Inflammatory macrophage treated with lipopolysaccharide for 4 hours (primary cell): ENCODE results near the gene CSNK2A1.

Source experiments
- DNase-seq: peaks from one replicate; pipeline ENCODE4 v3.0.0-alpha.2; 2020

Gene CSNK2A1

DNA sequence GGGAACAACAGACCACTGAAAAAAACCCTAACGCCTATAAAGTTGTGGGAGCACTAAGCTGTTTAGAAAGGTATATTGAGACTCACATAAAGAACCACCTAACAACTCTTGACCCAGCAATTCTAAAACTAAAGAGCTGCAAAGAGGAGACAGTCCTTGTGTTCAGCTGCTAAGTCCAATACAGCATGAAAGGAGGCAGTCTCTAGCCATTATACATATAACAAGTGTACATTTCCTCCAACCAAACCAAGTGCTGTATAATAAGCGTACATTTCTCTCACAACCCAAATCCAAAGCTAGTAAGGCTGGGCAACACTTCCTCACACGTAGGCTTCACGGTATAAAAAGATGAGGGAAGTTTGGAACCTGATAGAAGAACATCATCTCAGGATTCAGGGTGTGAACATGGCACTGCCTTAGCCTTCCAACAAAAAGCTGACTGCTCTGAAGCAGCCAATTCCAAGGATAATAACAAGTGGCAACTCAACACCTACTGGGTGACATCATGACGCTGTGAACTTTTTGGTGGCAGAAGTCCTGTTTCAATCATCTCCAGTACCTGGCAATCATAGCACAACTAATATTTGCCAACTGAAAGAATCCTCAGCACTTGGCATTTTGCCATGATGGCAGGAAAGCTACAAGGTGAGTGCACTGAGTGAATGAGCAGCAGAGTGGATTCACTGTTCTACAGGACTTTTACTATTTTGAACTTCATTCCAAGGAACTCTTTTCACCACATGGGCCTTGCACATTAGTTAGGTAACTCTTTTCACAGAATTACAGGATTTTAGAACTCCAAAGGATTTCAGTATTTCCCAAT, 97.9 kb downstream of the CSNK2A1 start:
- no peak for DNase-seq

DNA sequence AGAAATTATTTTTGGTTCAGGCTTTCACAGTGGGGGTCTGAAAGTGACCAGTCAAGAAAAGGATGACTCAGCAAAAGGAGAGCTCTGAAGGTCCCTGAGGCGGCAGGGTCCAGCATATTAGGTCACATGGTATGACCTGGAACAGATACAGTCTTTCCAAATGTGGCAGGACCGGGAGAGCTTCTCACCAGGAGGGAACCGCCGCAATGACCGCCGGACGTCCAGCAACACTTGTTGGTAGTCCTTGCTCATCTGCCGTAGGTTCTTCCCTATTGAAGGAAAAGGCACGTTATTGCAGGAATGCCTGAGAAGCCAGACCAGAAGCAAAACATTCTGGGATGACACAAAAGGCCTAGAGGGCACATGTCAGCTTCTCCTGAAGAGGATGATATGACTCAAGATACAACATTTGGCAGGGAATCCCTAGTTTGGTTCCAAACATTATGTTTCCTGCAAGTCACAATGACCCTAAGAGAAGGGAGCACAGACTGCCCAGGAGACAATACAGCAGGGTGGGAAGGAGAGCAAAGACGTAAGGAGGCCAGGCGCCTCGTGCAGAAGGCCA, 98.6 kb downstream of the CSNK2A1 start:
- DNase-seq = no peak

DNA sequence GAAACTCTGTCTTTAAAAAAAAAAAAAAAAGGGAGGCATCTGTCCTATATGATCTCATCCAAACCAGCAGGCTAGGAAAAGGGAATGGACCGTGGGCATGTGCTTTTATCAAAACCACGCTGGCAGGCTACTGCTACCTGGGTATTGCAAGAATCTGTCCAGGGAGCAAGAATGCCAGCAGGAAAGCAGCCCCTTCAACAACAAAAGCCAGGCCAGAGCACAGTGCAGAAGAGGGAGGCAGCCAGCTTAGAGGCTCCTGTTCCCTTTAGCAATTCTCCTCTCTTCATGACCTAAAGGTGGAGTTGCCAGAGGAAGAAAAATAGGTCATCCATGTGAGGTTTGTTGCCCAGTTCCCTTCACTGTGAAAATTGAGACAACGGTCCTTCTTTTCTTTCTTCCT, 99.5 kb downstream of the CSNK2A1 start:
- DNase-seq = no peak

DNA sequence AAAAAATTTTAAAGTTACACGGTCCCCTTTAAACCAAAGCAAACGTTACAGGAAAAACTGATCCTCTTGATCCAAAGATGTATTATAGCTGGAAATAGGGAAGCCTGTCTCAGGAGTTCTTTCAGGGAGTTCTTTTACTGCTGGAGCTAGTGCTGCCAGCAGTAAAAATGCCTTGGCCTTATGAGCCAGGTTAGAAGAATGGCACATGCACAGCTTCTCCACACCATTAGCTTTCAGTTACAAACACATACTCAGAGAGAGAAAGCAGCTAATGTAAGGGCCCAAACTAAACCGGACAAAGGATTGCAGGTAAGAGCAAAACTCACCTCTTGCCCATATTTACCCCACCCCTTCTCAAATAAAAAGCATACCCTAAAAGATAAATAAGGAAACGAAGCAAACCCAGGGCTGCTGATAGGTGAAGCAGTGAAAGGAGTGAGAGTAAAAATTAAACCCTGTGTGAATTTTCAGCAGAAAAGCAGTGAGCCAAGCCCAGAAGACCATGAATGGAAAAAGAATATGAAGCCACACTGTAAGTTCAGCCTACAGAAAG, 100.3 kb downstream of the CSNK2A1 start:
- DNase-seq = no peak

DNA sequence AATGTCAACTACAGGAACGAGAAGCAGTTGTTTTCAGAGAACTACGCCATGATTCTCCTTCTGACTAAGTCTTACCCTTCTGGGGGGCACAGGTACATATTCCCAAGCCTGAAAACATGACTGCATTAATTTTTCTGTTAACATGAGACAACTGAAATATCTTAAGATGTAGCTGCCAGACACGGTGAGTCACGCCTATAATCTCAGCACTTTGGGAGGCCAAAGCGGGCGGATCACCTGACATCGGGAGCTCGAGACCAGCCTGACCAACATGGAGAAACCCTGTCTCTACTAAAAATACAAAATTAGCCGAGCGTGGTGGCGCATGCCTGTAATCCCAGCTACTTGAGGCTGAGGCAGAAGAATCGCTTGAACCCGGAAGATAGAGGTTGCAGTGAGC, 103.0 kb downstream of the CSNK2A1 start:
- DNase-seq = no peak

DNA sequence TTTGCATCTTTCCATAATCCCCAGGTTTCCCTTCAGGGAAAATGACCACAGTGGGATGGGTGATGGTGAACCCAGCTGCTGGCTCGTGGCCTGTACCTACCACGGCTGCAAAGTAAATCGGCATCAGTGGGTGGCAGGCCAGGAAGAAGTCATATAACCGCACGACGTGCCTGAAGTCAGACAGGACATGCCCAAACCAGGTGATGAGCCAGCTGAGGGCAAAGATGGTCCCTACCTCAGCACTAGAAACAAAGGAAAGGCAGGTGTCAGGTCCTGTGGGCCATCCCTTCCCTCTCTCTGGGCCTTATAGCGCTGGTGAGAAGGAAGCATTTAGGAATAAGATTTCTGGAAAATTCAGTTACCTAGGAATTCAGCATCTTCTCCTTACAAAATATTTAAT, 103.4 kb downstream of the CSNK2A1 start:
- no peak for DNase-seq

DNA sequence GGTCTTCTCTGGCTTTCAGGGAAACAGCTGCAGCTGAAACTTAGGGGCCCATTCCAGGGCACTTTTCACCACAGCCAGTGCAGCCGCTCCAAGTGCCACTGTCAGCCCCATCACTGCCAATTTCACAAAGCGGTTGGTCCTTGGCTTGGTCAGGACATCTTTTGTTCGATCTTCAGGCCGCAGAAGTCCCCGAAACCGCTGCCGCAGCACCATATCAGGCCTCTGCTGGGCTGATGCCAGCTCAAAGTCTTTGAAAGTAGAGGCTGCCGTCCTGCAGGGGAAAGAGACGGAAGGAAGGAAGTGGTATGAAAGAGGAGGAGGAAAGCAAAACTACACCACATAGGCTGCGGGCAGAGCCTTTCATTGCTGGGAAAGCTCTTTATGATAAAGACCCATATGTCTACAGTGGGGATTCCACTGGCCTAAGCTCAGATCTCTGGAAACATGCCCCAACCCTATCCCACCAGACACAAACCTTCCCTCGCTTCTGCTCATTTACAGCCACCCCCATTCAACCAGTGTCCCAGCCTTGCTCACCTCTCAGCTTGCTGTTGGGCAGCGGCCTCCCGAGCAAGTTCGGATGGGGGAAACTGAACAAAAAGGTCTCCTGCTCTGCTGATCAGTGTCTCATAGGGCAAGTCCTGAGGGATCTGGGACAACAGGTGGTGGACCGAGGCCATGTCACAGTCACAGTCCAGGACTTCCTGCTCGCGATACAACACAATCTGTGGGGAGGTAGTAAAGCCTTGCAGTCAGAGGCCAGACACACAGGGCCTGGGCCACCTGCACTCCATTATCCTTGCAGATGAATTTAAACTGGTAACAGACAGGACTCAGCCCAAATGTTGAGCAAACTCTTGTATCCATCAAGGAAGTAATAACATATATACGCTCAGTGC, 104.8 kb downstream of the CSNK2A1 start:
- no peak for DNase-seq

DNA sequence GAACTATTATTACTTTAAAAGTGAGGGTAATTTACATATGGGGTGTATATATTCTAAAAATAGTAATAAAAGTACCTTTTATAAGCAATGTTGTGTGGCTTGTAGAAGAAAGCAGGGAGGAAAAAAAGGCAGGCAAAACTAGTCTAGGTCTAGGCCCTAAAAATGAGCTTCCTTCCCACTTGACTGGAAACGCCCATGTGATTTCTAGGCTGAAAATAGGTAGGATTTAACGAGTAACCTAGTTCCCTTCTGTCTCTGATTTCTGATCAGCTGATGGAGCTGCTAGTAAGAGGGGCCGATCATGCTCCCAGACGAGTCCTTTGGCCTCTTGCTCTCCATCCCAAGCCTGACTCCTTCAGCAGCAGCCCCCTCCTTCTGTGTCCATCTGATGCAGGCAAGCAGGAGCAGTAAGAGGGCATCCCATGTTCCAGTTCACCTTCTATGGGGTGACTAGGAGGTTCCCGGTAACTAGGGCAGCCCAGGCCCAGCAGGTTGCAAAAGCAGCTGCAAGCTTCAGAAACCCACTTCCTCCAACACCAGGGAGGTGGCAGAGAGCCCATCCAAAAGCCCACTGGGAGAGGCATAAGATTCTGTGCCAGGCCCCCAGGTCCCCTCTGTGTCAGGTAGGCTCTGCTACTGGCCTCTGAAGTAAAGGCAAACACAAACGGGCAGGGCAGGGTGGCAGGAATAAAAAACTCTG, 105.7 kb downstream of the CSNK2A1 start:
- DNase-seq = no peak

DNA sequence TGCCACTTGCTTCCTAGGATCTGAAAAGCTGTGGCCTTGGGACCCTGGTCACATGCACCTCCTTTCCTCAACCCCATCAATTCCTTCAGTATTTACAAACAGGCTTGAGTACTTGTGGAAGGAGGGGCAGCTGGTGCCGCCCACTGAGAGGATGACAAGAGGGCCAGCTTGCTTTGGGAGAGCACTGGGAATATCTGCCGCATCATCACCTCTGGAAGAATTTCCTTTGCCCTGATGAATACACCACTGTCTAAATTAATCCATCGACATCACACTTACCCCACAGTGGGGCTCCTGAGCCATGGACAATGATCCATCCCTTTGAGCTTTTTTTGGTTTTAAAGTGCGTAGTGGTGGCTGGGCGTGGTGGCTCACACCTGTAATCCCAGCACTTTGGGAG, 107.1 kb downstream of the CSNK2A1 start:
- no peak for DNase-seq

DNA sequence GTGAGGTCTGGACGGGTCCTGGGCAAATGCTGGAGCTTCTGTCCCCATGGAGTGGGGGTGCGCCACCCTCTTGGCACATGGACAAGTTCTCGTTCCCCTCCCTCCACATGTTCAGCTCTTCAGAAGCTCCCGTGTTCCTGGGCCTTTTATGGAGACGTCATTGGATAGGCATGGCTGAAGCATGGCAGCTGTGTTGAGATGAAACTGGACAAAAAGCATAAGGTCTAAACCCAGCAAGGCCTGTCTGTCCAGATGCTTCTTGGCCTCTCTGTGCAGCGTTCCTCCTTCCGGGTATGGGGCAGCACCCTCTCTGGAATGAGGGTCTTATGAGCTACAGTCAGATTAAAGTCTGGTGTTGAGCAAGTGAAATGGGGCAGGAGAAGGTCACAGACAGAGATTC, 108.0 kb downstream of the CSNK2A1 start:
- DNase-seq = no peak

DNA sequence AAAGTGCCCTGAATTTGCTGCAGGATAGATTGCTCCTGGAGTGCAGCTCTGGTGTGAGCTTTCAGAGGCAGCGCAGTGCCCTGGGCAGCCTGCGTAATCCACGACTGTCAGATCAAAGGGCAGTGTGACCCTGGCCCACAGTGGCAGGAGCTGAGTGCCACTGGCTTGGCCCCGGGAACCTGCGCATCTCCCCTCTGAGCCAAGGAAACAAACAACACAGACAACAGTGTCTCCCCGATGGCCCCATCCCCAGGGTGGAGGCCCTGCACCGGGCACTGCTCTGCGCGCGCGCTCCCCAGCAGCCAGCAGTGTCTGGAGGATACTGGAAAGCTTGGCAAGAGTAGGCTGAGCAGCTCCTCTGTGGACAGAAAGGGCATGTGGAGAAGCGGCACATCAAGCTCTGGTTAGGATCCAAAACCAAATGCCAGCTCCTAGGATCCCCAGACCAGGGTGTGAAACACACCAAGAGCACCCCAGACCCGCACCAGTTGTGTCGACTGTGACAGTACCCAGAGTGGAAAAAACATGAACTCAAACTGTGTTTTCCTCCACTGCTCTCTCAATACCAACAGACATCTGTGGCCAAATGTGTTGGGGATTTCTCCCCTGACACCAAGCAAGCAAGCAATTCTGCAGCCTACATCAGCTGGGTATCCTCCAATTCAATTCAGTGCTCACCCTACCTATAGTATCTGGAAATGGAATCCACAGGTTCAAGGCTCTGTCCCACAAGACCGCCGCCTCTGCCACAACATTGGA, 108.8 kb downstream of the CSNK2A1 start:
- DNase-seq = no peak

DNA sequence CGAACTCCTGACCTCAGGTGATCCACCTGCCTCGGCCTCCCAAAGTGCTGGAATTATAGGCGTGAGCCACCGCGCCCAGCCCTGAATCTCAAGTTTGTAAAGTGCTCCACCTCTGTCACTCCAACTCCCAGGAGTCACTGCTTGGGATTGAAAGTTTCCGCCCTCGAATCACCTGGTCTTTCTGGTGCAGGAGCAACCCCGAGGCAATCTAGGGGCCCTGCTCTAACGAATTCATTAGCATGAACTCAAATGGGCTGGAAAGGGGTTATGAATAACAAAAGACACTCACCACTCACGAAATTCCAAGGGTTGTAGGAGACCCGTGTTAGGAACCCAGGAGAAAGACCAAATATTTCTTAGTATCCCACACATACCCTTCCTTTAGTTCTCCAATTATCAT, 109.4 kb downstream of the CSNK2A1 start:
- no peak for DNase-seq

DNA sequence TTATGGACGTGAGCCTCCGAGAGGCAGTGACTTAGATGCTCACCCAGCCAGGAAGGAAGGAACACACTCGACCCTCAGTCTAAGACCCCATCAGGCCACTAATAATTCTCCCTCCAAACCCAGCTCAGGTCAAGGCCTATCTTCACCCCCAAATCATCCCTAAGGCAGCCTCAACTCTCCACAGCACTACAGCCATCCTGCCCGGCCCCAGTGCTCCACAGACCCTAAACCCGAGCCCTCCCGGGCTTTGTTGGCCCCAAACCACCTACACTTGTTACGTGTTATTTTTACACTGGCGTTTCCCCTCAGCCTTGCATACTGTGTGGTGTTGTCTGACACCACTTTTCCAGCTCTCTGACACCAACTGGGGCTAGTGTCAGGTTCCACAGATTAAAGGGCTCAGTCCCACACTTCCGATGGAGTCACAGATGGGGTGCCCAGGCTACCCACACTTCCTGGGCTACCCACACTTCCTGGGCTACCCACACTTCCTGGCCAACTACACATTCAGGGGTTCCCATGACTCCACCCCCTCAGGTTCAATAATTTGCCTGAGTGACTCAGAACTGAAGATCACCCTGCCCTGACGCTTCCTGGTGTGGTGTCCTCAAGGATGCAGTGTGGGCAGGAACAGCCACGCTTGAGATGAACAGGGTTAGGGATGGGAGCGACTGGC, 110.2 kb downstream of the CSNK2A1 start:
- DNase-seq = peak; percentile 40

DNA sequence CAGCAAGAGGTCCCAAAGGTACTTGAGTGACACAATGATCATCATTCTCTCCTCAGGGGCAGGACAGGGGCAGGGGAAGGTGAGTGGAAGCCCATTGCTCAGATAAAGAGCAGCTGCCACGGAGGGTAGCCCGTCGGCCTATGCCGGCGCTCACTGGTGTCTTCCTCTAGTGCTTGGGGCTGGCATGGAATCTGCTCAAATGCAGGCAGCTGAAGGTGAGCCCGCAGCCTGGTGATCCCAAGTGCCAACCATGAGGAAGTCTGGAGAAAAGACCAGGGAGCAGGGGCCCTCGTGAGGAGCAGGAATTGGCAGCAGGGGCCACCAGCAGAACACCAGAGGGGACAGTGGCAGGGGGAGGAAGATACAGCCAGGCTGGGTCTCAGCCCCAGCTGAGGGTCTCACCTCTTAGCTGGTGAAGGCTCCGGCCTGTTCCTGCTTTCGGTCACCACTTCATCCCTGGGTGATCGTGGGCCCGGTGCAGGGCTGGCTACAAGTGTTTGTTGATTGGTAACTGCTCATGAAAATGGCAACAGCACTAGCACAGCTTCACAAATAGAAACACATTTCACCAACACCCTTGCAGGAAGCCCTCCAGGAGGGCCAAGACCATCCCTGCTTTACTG, 110.8 kb downstream of the CSNK2A1 start:
- DNase-seq = no peak

DNA sequence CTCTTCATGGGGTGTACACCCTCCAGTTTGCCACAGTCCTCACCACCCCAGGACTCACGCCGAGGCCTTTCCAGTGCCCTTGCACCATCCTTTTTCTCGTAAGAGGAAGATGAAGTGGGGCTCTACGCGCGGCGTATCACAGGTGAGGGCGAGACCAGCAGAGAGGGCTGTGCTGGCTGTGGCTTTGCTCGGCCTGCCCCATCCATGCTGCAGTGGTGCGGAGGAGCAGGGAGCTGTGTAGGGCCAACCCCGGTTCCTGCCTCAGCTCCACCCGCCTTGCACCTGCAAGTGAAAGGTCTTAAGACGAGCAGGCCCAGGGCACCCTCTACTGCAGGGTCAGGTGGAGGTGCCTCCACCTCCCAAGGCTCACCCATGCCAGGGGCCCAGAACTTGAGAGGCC, 111.4 kb downstream of the CSNK2A1 start:
- DNase-seq = no peak

DNA sequence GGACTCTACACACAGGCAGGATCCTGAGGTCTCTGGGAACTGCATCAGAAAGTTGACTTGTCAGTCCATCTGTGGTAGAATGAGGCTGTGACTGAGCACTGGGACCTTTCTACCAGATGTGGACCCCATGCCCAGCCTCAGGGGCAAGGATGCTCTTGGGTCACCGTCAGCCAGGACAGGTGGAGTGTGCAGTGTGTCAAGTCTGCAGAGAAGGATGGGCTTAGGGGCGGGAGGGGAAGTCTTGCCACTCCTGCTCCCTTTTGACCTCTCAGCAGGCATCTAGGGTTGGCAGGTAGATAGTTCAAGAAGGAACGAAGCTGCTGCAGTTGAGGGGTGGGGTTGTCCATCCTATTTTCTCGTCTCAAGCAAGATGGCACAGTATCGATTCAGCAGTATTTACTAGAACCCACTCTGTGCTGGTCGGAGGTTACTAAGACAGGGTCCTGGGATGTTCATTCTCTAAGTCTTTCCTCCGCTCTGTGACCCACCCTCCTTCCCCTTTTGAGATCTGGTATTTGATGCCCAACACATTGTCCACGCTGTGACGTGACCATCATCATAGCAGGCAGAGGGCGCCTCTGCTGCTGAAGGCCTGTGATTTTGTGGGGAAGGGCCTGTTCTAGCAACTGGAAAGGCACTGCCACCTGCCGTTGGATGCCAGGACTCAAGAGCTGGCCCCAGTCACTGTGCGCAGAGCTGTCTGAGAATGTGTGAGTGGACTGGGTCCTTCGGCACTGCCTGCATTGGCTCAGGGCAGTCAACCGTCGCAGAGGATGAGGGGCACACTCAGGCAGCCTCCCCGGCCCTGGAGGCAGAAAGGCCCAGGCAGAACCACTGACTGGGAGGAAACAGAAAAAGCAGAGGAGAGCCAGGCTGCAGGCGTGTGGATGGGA, 112.3 kb downstream of the CSNK2A1 start:
- DNase-seq = peak; percentile 52

DNA sequence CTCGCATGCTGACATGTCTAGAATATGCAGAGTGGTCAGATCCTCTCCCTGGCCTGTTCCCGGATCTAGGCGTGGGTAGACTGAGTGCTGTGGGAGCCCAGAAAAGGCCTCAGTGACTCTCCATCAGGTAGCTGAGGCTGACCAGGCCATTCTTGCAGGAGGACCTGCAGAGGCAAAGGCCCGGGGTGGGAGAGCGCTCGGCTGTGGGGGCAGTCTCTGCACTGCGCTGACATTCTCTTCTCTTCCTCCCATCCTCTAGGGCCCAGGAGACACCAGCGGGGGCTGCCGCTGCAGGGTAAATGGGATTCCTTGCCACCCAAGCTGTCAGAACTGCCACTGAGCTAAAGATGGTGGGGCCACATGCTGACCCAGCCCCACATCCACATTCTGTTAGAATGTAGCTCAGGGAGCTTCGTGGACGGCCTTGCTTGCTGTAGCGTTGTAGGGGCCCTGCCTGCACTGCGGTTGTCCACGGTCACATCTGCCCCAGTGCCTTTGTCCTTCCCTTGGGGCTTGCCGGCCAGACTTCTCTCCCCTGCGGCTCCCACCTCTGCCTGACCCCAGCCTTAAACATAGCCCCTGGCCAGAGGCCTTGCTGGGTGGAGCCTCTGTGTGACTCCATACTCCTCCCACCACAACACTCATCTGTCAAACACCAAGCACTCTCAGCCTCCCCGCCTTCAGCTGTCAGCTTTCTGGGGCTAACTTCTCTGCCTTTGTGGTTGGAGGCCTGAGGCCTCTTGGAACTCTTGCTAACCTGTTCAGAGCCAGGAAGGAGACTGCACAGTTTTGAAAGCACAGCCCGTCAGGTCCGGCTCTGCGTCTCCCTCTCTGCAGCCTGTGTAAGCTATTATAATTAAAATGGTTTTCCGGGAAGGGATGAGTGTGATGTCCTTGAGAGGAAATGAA, 113.2 kb downstream of the CSNK2A1 start:
- no peak for DNase-seq

DNA sequence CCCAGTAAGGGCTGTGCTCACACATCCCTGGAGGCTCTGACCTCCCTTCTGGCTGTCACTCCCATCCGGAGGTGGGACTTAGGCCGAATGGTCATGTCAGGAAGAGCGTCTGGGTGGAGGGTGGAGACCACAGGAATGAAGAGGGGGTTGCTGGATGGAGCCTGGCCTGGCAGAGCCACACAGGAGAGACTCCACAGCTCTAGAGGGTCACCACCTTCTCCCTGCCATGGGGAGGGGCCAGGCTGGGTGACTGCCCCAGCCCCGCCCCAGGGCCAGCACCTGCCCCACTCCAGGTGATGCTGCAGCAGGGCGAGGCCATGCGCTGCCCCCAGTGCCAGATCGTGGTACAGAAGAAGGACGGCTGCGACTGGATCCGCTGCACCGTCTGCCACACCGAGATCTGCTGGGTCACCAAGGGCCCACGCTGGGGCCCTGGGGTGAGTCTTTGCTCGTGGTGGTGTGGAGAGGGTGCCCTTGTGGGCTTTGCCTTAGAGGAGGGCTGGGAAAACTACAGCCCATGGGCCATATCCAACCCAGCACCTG, 114.9 kb downstream of the CSNK2A1 start:
- no peak for DNase-seq
